Activated naive CD8-positive, alpha-beta T cell treated with anti-CD3 and anti-CD28 coated beads, Interleukin-2, amount 50 U/mL, for 24 hours (primary cell): Measurements from ENCODE around the gene STARD13.

Experiments used
- ATAC-seq: fragments of 150-1000 bp; cut with Tn5 transposase; one replicate; pipeline ENCODE4 v1.10.0; 2021
- DNase-seq: peaks from one replicate; pipeline ENCODE4 v3.0.0; 2021
- H3K27ac Mint-ChIP-seq: one replicate; pipeline ENCODE4 v1.8.0; 2021; ENCODE audit warnings: mild to moderate bottlenecking, mixed read lengths
- H3K27me3 Mint-ChIP-seq: one replicate; pipeline ENCODE4 v1.8.0; 2021; ENCODE audit warnings: mixed read lengths
- H3K36me3 Mint-ChIP-seq: one replicate; pipeline ENCODE4 v1.8.0; 2021; ENCODE audit warnings: low read depth, mixed read lengths
- H3K4me1 Mint-ChIP-seq: one replicate; pipeline ENCODE4 v1.8.0; 2021; ENCODE audit warnings: mixed read lengths
- H3K4me3 Mint-ChIP-seq: one replicate; pipeline ENCODE4 v1.8.0; 2021; ENCODE audit warnings: mild to moderate bottlenecking, moderate library complexity, mixed read lengths
- H3K9me3 Mint-ChIP-seq: one replicate; pipeline ENCODE4 v1.8.0; 2021; ENCODE audit warnings: mixed read lengths

The STARD13 gene

DNA sequence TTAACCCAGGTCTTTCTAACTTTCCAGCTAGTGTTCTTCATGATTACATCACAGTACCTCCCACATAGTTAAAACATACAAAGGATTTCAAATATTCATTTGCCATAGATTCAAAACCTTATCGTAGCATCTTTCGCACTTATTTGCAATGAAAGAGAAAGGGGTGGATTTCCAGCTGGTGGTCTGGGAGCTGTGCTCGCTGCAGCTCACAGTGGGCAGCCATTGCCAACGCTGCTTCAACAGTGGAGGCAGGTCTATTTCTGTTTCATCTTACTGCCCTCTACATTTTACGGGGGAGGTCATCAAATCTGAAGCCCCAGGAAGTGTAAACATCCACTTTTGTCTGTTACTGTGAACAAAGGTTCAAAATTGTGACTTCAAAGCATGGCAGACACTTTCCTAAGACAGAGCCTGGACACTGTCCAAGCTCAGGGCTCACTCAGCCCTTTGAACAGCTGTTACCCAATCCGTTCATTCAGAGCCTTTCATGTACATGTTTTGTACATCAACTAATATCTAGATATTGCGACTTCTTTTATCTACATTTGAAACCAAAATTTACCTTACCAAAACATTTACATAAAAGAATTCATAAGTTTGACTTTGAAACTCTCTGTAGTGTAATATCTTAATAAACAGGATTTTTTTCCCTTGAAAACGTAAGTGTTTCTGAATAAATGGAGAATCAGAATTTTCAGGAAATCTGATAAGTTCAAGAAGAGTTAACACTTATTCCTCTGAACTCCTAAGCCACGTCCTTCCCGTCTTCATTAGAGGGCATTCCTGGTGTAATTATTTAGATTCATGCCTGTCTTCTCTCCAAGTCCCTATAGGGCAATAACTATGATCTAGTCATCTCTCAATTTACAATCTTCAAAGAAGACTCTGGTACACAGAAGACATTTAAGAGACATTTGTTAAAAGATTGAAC lies 25.1 kb downstream of the STARD13 start:
- ATAC-seq (no peak), DNase-seq (no peak)
- Mint-ChIP-seq H3K27me3 (no peaks in the 10 kb centered on the region), H3K4me3 (no peak overlapping the region), H3K4me1 (no peaks in the 10 kb centered on the region), H3K27ac (no peak overlapping the region), H3K9me3 (no peaks in the 10 kb centered on the region), H3K36me3 (no peaks in the 10 kb centered on the region)

GRCh38 chr13:33259296-33259695 lies 26.3 kb downstream of the STARD13 start:
- ATAC-seq (no peak), DNase-seq (no peak)
- Mint-ChIP-seq H3K27me3 (no peaks in the 10 kb centered on the region), H3K27ac (no peak overlapping the region), H3K36me3 (no peaks in the 10 kb centered on the region), H3K4me3 (no peak overlapping the region), H3K9me3 (no peaks in the 10 kb centered on the region), H3K4me1 (no peaks in the 10 kb centered on the region)

GRCh38 chr13:33258808-33259193 lies 26.8 kb downstream of the STARD13 start:
- H3K4me3 Mint-ChIP-seq: no peak overlapping the region
- no peak for ATAC-seq
- H3K27me3 Mint-ChIP-seq: no peaks in the 10 kb centered on the region
- H3K36me3 Mint-ChIP-seq: no peaks in the 10 kb centered on the region
- no peak overlapping the region for H3K27ac Mint-ChIP-seq
- H3K9me3 Mint-ChIP-seq: no peaks in the 10 kb centered on the region
- no peaks in the 10 kb centered on the region for H3K4me1 Mint-ChIP-seq
- no peak for DNase-seq

DNA sequence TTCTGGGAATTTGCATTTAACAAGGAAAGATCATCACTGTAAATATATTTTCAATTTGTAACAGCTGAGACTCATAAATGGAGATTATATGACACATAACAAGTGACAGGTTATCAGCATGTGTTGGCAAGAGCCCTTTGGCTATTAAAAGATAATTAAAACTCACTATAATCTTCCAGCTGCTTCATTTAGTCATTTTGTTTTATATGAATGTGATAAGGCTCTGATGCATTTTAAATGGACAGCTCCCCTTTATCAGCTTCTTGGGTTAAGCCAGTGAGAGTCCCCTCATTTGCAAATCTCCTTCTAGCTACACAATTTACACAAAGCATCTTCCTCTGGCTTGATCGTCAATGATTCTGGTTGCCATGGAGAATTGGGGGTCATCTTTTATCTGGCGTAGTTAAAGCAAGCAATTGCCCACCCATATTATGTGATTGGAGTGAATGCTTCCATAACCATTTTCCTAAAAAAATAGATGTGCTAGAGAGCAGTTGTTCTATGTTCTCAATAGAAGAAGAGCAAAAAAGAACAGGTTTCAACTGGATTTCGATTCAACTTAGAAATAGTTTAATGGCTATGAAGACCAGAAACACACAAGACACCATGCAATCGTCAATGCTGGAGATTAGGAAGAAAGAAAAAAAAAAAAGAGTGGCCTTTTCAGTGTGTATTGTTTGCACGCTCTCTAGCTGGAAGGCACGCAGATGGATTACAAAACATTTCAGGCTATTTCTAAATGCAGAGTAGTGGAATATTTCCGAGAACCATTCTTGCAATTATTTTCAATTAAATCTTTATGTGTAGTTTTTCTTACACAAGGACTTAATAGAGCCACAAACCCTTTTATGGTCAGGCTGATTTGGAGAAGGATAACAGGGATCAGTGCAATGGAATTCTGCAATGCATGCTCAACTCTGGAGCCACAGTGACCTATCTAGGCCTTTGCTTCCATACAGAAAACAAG lies 27.4 kb downstream of the STARD13 start:
- H3K27ac Mint-ChIP-seq: no peak overlapping the region
- ATAC-seq (no peak), DNase-seq (no peak)
- no peaks in the 10 kb centered on the region for H3K27me3 Mint-ChIP-seq
- no peaks in the 10 kb centered on the region for H3K4me1 Mint-ChIP-seq
- H3K36me3 Mint-ChIP-seq: no peaks in the 10 kb centered on the region
- H3K9me3 Mint-ChIP-seq: no peaks in the 10 kb centered on the region
- no peak overlapping the region for H3K4me3 Mint-ChIP-seq

DNA sequence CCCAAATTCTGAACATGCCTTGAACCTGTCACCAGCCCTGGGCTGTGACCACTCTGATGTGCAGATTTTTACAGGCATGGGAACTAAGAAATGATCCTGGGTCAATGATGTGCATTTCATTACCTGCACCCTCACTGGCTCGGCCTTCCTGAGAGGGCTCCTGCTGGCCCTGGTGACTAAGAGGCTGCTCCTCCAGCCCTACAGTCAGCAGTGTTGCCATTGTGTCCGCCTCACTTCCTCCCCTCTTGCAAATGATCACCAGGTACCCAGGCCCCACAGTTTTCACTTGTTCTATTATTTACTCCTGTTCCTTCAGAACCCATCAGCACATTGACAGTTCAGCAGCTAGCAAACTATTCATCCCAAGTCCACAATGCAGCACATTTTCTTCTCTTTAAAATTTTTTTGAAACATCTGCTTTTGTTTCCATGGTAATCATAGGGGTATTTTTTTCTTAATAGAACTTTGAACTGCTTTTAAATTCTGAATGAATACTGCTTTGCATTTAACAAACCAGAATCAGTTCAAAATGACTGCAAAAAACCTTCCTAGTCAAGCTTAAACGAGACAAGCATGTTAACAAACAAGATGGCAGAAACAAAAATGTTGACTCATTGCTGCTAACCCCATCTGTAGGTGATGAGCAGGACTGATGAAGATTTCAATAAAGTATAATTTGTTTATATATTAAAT lies 29.3 kb downstream of the STARD13 start:
- Mint-ChIP-seq H3K4me3 (no peak overlapping the region), H3K27ac (no peak overlapping the region), H3K27me3 (no peaks in the 10 kb centered on the region), H3K36me3 (no peaks in the 10 kb centered on the region), H3K4me1 (no peaks in the 10 kb centered on the region), H3K9me3 (no peaks in the 10 kb centered on the region)
- DNase-seq (no peak), ATAC-seq (no peak)

- peaks cover 2% of the 10 kb centered on the region for H3K27me3 Mint-ChIP-seq
- H3K9me3 Mint-ChIP-seq: no peaks in the 10 kb centered on the region
- ATAC-seq (no peak), DNase-seq (no peak)
- no peak overlapping the region for H3K4me3 Mint-ChIP-seq
- no peak overlapping the region for H3K27ac Mint-ChIP-seq
- H3K4me1 Mint-ChIP-seq: no peaks in the 10 kb centered on the region
- no peaks in the 10 kb centered on the region for H3K36me3 Mint-ChIP-seq
Observed at GRCh38 chr13:33252135-33252534, 33.4 kb downstream of the STARD13 start.

DNA sequence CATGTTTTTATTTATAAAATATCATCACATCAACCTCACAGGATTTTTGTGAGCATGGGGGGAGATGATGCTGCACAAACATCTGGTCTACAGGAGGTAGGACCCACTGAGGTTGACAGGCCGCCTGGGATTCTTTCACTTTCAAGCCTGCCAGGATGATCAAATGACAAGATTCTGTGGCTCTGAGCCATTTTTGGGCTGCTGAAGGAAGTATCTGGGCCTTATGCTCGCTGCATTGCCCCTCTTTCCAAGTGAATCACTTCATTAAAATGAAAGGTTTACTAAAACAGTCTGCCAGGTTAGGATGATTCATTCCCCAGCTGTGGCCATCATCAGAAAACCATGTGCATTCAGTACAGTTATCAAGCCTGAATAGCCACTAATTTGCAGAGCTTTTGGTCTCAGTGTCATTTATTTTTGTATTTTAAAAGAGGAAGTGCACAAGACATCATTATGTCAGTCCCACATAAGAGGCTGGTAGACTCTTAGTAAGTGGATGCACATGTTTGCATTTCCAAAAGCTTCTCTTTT lies 34.4 kb downstream of the STARD13 start:
- DNase-seq: no peak
- no peak for ATAC-seq
- H3K4me3 Mint-ChIP-seq: no peak overlapping the region

GRCh38 chr13:33250609-33251008 lies 34.9 kb downstream of the STARD13 start:
- no peaks in the 10 kb centered on the region for H3K9me3 Mint-ChIP-seq
- peaks cover 2% of the 10 kb centered on the region for H3K27me3 Mint-ChIP-seq
- no peak for ATAC-seq
- no peak overlapping the region for H3K27ac Mint-ChIP-seq
- H3K4me1 Mint-ChIP-seq: no peaks in the 10 kb centered on the region
- H3K36me3 Mint-ChIP-seq: no peaks in the 10 kb centered on the region
- H3K4me3 Mint-ChIP-seq: no peak overlapping the region
- no peak for DNase-seq

More for the DNA sequence above, 34.4 kb downstream of the STARD13 start:
- H3K9me3 Mint-ChIP-seq: no peaks in the 10 kb centered on the region
- H3K27ac Mint-ChIP-seq: no peak overlapping the region
- no peaks in the 10 kb centered on the region for H3K4me1 Mint-ChIP-seq
- no peaks in the 10 kb centered on the region for H3K36me3 Mint-ChIP-seq
- H3K27me3 Mint-ChIP-seq: peaks cover 2% of the 10 kb centered on the region

- H3K36me3 Mint-ChIP-seq: no peaks in the 10 kb centered on the region
- no peak for DNase-seq
- H3K9me3 Mint-ChIP-seq: no peaks in the 10 kb centered on the region
- no peak overlapping the region for H3K27ac Mint-ChIP-seq
- no peak overlapping the region for H3K4me3 Mint-ChIP-seq
- H3K4me1 Mint-ChIP-seq: no peaks in the 10 kb centered on the region
- no peak for ATAC-seq
- peaks cover 2% of the 10 kb centered on the region for H3K27me3 Mint-ChIP-seq
Observed at GRCh38 chr13:33249894-33250293, 35.7 kb downstream of the STARD13 start.

GRCh38 chr13:33249066-33249465 lies 36.5 kb downstream of the STARD13 start:
- H3K4me1 Mint-ChIP-seq: no peaks in the 10 kb centered on the region
- no peaks in the 10 kb centered on the region for H3K36me3 Mint-ChIP-seq
- no peak overlapping the region for H3K4me3 Mint-ChIP-seq
- no peak overlapping the region for H3K27ac Mint-ChIP-seq
- ATAC-seq (no peak), DNase-seq (no peak)
- H3K9me3 Mint-ChIP-seq: no peaks in the 10 kb centered on the region
- peaks cover 5% of the 10 kb centered on the region for H3K27me3 Mint-ChIP-seq

DNA sequence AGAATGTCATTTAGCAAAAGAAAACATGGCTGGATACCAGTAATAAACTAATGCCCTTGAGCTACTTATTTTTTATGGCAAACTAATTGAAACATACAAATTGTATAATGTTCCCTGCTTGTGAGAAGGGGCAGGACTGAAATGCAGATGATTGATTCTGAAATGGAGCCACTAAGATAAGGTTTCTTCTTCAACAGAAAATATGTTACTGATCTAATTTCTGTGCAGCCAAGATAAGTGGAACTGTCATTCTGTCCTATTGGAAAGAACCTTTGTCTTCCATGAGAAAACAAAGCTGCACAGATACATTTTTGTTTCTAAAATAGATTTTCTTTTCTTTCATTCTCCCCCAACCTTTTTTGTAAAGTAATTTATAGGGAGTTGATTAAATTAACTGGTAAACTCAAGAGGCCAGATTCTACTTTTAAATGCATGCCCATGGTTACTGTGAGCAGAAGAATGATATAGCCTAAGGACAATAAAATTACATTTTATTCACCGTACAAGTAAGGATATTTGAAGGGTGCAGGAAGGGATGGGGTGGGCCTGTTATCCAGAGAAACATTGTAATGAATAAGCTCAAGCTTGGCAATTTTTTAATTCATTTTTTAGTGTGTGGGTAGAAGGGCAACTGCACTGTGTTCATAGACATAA lies 39.9 kb downstream of the STARD13 start:
- Mint-ChIP-seq H3K27me3 (peaks cover 7% of the 10 kb centered on the region), H3K36me3 (no peaks in the 10 kb centered on the region), H3K4me3 (no peak overlapping the region), H3K27ac (no peak overlapping the region), H3K4me1 (no peaks in the 10 kb centered on the region), H3K9me3 (peaks cover 4% of the 10 kb centered on the region)
- DNase-seq (no peak), ATAC-seq (no peak)

GRCh38 chr13:33244907-33245287 lies 40.7 kb downstream of the STARD13 start:
- DNase-seq: no peak
- peaks cover 10% of the 10 kb centered on the region for H3K27me3 Mint-ChIP-seq
- H3K27ac Mint-ChIP-seq: no peak overlapping the region
- ATAC-seq: no peak
- no peaks in the 10 kb centered on the region for H3K36me3 Mint-ChIP-seq
- peaks cover 8% of the 10 kb centered on the region for H3K9me3 Mint-ChIP-seq
- H3K4me1 Mint-ChIP-seq: no peaks in the 10 kb centered on the region
- H3K4me3 Mint-ChIP-seq: no peak overlapping the region

DNA sequence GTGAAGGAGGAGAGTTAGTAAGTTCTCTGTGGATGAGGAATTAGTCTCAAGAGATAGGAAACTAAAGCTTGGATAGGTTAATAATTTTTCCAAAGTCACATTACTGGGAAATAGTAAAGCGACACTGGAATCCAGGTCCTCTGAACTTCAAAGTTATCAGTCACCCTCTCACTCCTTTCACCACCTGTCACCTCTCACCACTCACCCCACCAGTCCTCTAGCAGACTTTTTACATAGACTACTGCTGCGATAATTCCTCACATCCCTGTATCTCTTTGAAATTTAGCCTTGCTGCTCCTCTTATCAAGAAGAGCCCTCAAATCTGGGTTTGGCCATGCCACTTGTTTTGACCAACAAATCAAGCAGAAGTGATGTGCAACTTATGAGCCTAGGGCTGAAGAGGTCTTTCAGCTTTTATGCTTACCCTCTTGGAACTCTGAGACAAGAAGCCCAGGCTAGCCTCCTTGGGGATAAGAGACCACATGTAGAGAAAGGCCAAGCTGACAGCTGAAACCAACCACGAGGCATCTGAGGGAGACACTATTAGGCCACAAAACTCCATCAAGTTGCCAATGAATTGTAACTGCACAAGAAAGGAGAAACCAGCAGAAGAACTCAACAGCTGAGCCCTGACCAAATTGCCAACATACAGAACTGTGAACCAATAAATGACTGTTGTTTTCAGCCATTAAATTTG lies 41.2 kb downstream of the STARD13 start:
- H3K4me3 Mint-ChIP-seq: no peak overlapping the region
- no peak for ATAC-seq

More for the DNA sequence above, 41.2 kb downstream of the STARD13 start:
- Mint-ChIP-seq H3K9me3 (peaks cover 10% of the 10 kb centered on the region), H3K27me3 (peaks cover 12% of the 10 kb centered on the region), H3K4me1 (no peaks in the 10 kb centered on the region), H3K36me3 (no peaks in the 10 kb centered on the region), H3K27ac (no peak overlapping the region)
- DNase-seq: no peak
